ENCODE results near the gene DUSP22. TPM values are rescaled to one million over a fixed set of nuclear protein-coding genes. Genes with fewer than 3 reads are reported as not detected.

DUSP22 gene
- total and polyA plus RNA-seq, 9 of the 15 experiments (the other 6 are each of a cell fraction or from before 2014, with no cell fraction given): 9.3 to 19.4 (median 11.8) TPM

GRCh38 chr6:351867-352289 is 59.6 kb downstream of the DUSP22 start:
- ChIA-PET CTCF (ENCODE audit: low intra/inter-chr PET ratio) (no interaction called here), POLR2A (interaction anchor here (0.6 to 3.0 kb wide), 3 partner anchors 11 to 62 kb away, joined by 3 to 19 read pairs (median 3); no protein-coding TSS in a partner anchor)
- no peaks in the 10 kb centered on the region for H3K36me3 ChIP-seq (ENCODE audit: control insufficient read depth, insufficient read depth, low read length)
- no peaks in the 10 kb centered on the region for H3K4me1 ChIP-seq (replicated peaks in 1 of 2; ENCODE audit: control insufficient read depth in 2 of 2, insufficient read depth in 2 of 2, low read length in 2 of 2)
- no peaks in the 10 kb centered on the region for H3K9me3 ChIP-seq (replicated peaks; ENCODE audit: control insufficient read depth, insufficient read depth, low read depth, low read length)
- peaks cover 11% of the 10 kb centered on the region; the same call in 1 of the 2 replicates for H4K20me1 ChIP-seq (replicated peaks; ENCODE audit: control insufficient read depth, insufficient read depth, low read length)
- ATAC-seq: no peak; the same call in 2 of the 3 replicates
- H3K9ac ChIP-seq (ENCODE audit: insufficient read depth in 1 of 2, low read depth in 2 of 2, low read length in 2 of 2): no peak overlapping the region
- H3K4me3 ChIP-seq: no peak overlapping the region
- no peaks in the 10 kb centered on the region for H3K9me1 ChIP-seq (ENCODE audit: control insufficient read depth, insufficient read depth, low read length)
- BruUV-seq (replicated peaks): no TSS peak
- no peak overlapping the region for H2AFZ ChIP-seq (ENCODE audit: low read depth, low read length)
- intact Hi-C loops (cut with micrococcal nuclease): no loop called here
- no peak overlapping the region for H3K4me2 ChIP-seq (ENCODE audit: insufficient read depth, low read length)
- H3K27ac ChIP-seq (ENCODE audit: extremely low read depth, low read depth, low read length): no peak overlapping the region
- FAIRE-seq: no peak
- no peaks in the 10 kb centered on the region for H3K79me2 ChIP-seq (ENCODE audit: control insufficient read depth, insufficient read depth, low read length)
- in situ Hi-C loops (cut with MboI): no loop called here
- WGBS (ENCODE audit: insufficient coverage, low coverage, missing lambda C conversion rate): 19% methylated on average over 4 of the region's 4 CpGs
- H3K27me3 ChIP-seq (ENCODE audit: control insufficient read depth in 2 of 2, insufficient read depth in 2 of 2, low read length in 2 of 2): peaks cover 8 to 42% of the 10 kb centered on the region in 2 experiments; a peak in 4 of 5 replicates
- DNase-seq (ENCODE audit: extremely low read depth in 1 of 4, low spot score in 3 of 4): no peak
- TF ChIP-seq CTCF (IDR thresholded peaks at IDR 0.05 in 2 of 3, conservative IDR thresholded peaks at IDR 0.05 in 1 of 3; ENCODE audit: insufficient read depth in 2 of 3, low read depth in 1 of 3, low read length in 3 of 3): 0 out of 6 replicates have a peak, but pooled peaks of 1 of the 3 experiments have one; percentile 2
- no peak for TF ChIP-seq POLR3A (IDR thresholded peaks at IDR 0.05; ENCODE audit: borderline replicate concordance, extremely low read depth, insufficient read depth, insufficient read length)
- TF ChIP-seq POLR2G (IDR thresholded peaks at IDR 0.05; ENCODE audit: low read depth, low read length): 0 out of 2 replicates have a peak, but pooled peaks have one; percentile 8
